ENCODE results near the gene ABCA12.

Gene ABCA12

GRCh38 chr2:215036314-215036713 lies 102.1 kb downstream of the ABCA12 start:
- no peak for DNase-seq

- no peak for DNase-seq
Measured at GRCh38 chr2:215034154-215034553, 104.3 kb downstream of the ABCA12 start.

- DNase-seq: no peak
Measured at GRCh38 chr2:215032153-215032552, 106.3 kb downstream of the ABCA12 start.

GRCh38 chr2:215031321-215031720 lies 107.1 kb downstream of the ABCA12 start:
- DNase-seq: no peak

- DNase-seq: no peak
Measured at GRCh38 chr2:215029936-215030335, 108.5 kb downstream of the ABCA12 start.

GRCh38 chr2:215028231-215028630 lies 110.2 kb downstream of the ABCA12 start:
- no peak for DNase-seq

- DNase-seq: no peak
Measured at GRCh38 chr2:215027779-215028178, 110.6 kb downstream of the ABCA12 start.

- DNase-seq: no peak
Measured at GRCh38 chr2:215022910-215023309, 115.5 kb downstream of the ABCA12 start.

- no peak for DNase-seq
Measured at GRCh38 chr2:215022418-215022817, 116.0 kb downstream of the ABCA12 start.

GRCh38 chr2:215020283-215020682 lies 118.1 kb downstream of the ABCA12 start:
- DNase-seq: no peak

GRCh38 chr2:215019521-215020145 lies 118.8 kb downstream of the ABCA12 start:
- no peak for DNase-seq

GRCh38 chr2:215019085-215019484 lies 119.3 kb downstream of the ABCA12 start:
- no peak for DNase-seq

- no peak for DNase-seq
Measured at GRCh38 chr2:215015421-215015820, 123.0 kb downstream of the ABCA12 start.

GRCh38 chr2:215010390-215010789 lies 128.0 kb downstream of the ABCA12 start:
- no peak for DNase-seq

GRCh38 chr2:215003001-215003400 lies 135.4 kb downstream of the ABCA12 start:
- DNase-seq: peak; percentile 31

GRCh38 chr2:215002500-215002899 lies 135.9 kb downstream of the ABCA12 start:
- peak; percentile 6 for DNase-seq

- DNase-seq: no peak
Measured at GRCh38 chr2:215000721-215001120, 137.7 kb downstream of the ABCA12 start.

- no peak for DNase-seq
Measured at GRCh38 chr2:214995926-214996670, 142.3 kb downstream of the ABCA12 start.

GRCh38 chr2:214995409-214995808 lies 143.0 kb downstream of the ABCA12 start:
- no peak for DNase-seq

GRCh38 chr2:214992911-214993310 lies 145.5 kb downstream of the ABCA12 start:
- no peak for DNase-seq

- no peak for DNase-seq
Measured at GRCh38 chr2:214989187-214989586, 149.2 kb downstream of the ABCA12 start.

- peak; percentile 79 for DNase-seq
Measured at GRCh38 chr2:214987261-214987660, 151.2 kb downstream of the ABCA12 start.

- no peak for DNase-seq
Measured at GRCh38 chr2:214985619-214986018, 152.8 kb downstream of the ABCA12 start.

GRCh38 chr2:214966420-214966819 lies 172.0 kb downstream of the ABCA12 start:
- no peak for DNase-seq

- peak; percentile 16 for DNase-seq
Measured at GRCh38 chr2:214960677-214961076, 177.7 kb downstream of the ABCA12 start.

All from NCI-H446 treated with DMSO at 0.1 percent for 48 hours (cell line).